Neural progenitor cell (in vitro differentiated cells): Measurements from ENCODE around the gene COMMD1. TPM values are rescaled to one million over a fixed set of nuclear protein-coding genes. Genes with fewer than 3 reads are reported as not detected.

Source experiments
- DNase-seq: peaks from one replicate; pipeline ENCODE4 v3.0.0-alpha.2; 2016; ENCODE audit warnings: low spot score
- H2AFZ ChIP-seq: fragments of 200-600 bp; sonication (generic); replicated peaks from 2 replicates; pipeline ENCODE4 v1.6.1; 2016; ENCODE audit warnings: antibody characterized with exemption
- H3F3A ChIP-seq: fragments of 200-600 bp; sonication (generic); 2 replicates; pipeline ENCODE4 v1.6.1; 2016; ENCODE audit warnings: antibody characterized with exemption, low read depth
- H3K27ac ChIP-seq: fragments of 200-600 bp; sonication (generic); 2 replicates; pipeline ENCODE4 v1.5.1; 2016; ENCODE audit warnings: mild to moderate bottlenecking
- H3K27me3 ChIP-seq: fragments of 200-600 bp; sonication (generic); 2 replicates; pipeline ENCODE4 v1.6.1; 2016; ENCODE audit warnings: mild to moderate bottlenecking, moderate library complexity
- H3K36me3 ChIP-seq: fragments of 200-600 bp; sonication (generic); 2 replicates; pipeline ENCODE4 v1.5.1; 2016
- H3K4me1 ChIP-seq: fragments of 200-600 bp; sonication (generic); 2 replicates; pipeline ENCODE4 v1.6.1; 2016; ENCODE audit warnings: mixed run types
- H3K4me2 ChIP-seq: fragments of 200-600 bp; sonication (generic); 2 replicates; pipeline ENCODE4 v1.6.1; 2016
- H3K4me3 ChIP-seq: fragments of 200-600 bp; sonication (generic); 2 replicates; pipeline ENCODE4 v1.5.1; 2016
- H3K79me2 ChIP-seq: fragments of 200-600 bp; sonication (generic); 2 replicates; pipeline ENCODE4 v1.6.1; 2016; ENCODE audit warnings: low read depth
- H3K9ac ChIP-seq: fragments of 200-600 bp; sonication (generic); 2 replicates; pipeline ENCODE4 v1.6.1; 2016
- H3K9me3 ChIP-seq: fragments of 200-600 bp; sonication (generic); 2 replicates; pipeline ENCODE4 v1.5.1; 2016; ENCODE audit warnings: low read depth
- H4K20me1 ChIP-seq: fragments of 200-600 bp; sonication (generic); 2 replicates; pipeline ENCODE4 v1.6.1; 2016; ENCODE audit warnings: low read depth
- H3K27ac Mint-ChIP-seq: 3 replicates; pipeline ENCODE4 v1.8.0; 2021; ENCODE audit warnings: mixed read lengths
- H3K27me3 Mint-ChIP-seq: 2 replicates; pipeline ENCODE4 v1.8.0; 2022; ENCODE audit warnings: low read depth, mild to moderate bottlenecking, inconsistent platforms, moderate library complexity, mixed read lengths; ENCODE audit not compliant: insufficient read depth
- H3K36me3 Mint-ChIP-seq: 3 replicates; pipeline ENCODE4 v1.8.0; 2021; ENCODE audit warnings: mixed read lengths
- H3K4me1 Mint-ChIP-seq: 3 replicates; pipeline ENCODE4 v1.8.0; 2021; ENCODE audit warnings: mixed read lengths
- H3K4me3 Mint-ChIP-seq: 3 replicates; pipeline ENCODE4 v1.8.0; 2021; ENCODE audit warnings: mild to moderate bottlenecking, moderate library complexity, mixed read lengths
- H3K9me3 Mint-ChIP-seq: 3 replicates; pipeline ENCODE4 v1.8.0; 2020; ENCODE audit warnings: mixed read lengths
- CTCF ChIP-seq: fragments of 200-600 bp; sonication (generic); IDR thresholded peaks from 2 replicates; pipeline ENCODE4 v1.5.1; 2017; ENCODE audit warnings: antibody characterized with exemption, mild to moderate bottlenecking
- EZH2 ChIP-seq: fragments of 200-600 bp; sonication (generic); IDR thresholded peaks from 2 replicates; pipeline ENCODE4 v1.6.1; 2017; ENCODE audit warnings: antibody characterized with exemption, mild to moderate bottlenecking, moderate library complexity
- EZH2phosphoT487 ChIP-seq: fragments of 200-600 bp; sonication (generic); IDR thresholded peaks from 2 replicates; pipeline ENCODE4 v1.6.1; 2017; ENCODE audit warnings: antibody characterized with exemption
- total RNA-seq: library from RNA; depleted of rRNA; stranded (reverse); fragments of >200 nt; gene quantifications from 2 replicates; pipeline ENCODE4 v1.2.3, GENCODE V29; 2015; ENCODE audit warnings: low replicate concordance

COMMD1 gene
- total RNA-seq, 1 donor from 2014 or later = 26.7 TPM

- Histone ChIP-seq H3K4me3 (no peak overlapping the region), H3K27ac (no peak overlapping the region), H3K4me1 (peaks cover 17% of the 10 kb centered on the region), H3K27me3 (no peaks in the 10 kb centered on the region), H3K9ac (no peak overlapping the region), H3K9me3 (no peaks in the 10 kb centered on the region), H3K36me3 (no peaks in the 10 kb centered on the region), H4K20me1 (no peaks in the 10 kb centered on the region), H3K4me2 (no peak overlapping the region), H3K79me2 (no peaks in the 10 kb centered on the region), H3F3A (peaks cover 4% of the 10 kb centered on the region), H2AFZ (no peak overlapping the region)
- DNase-seq = no peak
- Mint-ChIP-seq H3K4me1 (peaks cover 23% of the 10 kb centered on the region), H3K27ac (no peak overlapping the region), H3K36me3 (no peaks in the 10 kb centered on the region), H3K4me3 (no peak overlapping the region), H3K9me3 (no peaks in the 10 kb centered on the region), H3K27me3 (no peaks in the 10 kb centered on the region)
- no peak for TF ChIP-seq EZH2
Observed at GRCh38 chr2:62110415-62111025, 205.0 kb downstream of the COMMD1 start.

- Mint-ChIP-seq H3K4me1 (peaks cover 23% of the 10 kb centered on the region), H3K9me3 (no peaks in the 10 kb centered on the region), H3K4me3 (no peak overlapping the region), H3K27me3 (no peaks in the 10 kb centered on the region), H3K36me3 (no peaks in the 10 kb centered on the region), H3K27ac (no peak overlapping the region)
- no peak overlapping the region for H2AFZ ChIP-seq
- no peak overlapping the region for H3K9ac ChIP-seq
- H3K27ac ChIP-seq = peak overlapping the region; percentile 10
- H4K20me1 ChIP-seq = no peaks in the 10 kb centered on the region
- no peaks in the 10 kb centered on the region for H3K79me2 ChIP-seq
- H3K4me1 ChIP-seq = peaks cover 13% of the 10 kb centered on the region
- no peaks in the 10 kb centered on the region for H3K36me3 ChIP-seq
- TF ChIP-seq EZH2phosphoT487 (no peak), CTCF (no peak), EZH2 (no peak)
- no peak overlapping the region for H3K4me3 ChIP-seq
- no peaks in the 10 kb centered on the region for H3K9me3 ChIP-seq
- peaks cover 4% of the 10 kb centered on the region for H3F3A ChIP-seq
- DNase-seq = peak; percentile 26
- peak overlapping the region; percentile 16 for H3K4me2 ChIP-seq
- H3K27me3 ChIP-seq = no peaks in the 10 kb centered on the region
Observed at GRCh38 chr2:62112179-62112578, 206.7 kb downstream of the COMMD1 start.

GRCh38 chr2:62114564-62114963 is 209.1 kb downstream of the COMMD1 start:
- H3K9me3 Mint-ChIP-seq = no peaks in the 10 kb centered on the region
- no peaks in the 10 kb centered on the region for H3K36me3 Mint-ChIP-seq
- no peaks in the 10 kb centered on the region for H4K20me1 ChIP-seq
- peaks cover 32% of the 10 kb centered on the region for H3K4me1 Mint-ChIP-seq
- no peaks in the 10 kb centered on the region for H3K9me3 ChIP-seq
- H3K27ac Mint-ChIP-seq = no peak overlapping the region
- no peak overlapping the region for H3K9ac ChIP-seq
- no peak overlapping the region for H3K4me3 Mint-ChIP-seq
- H3K4me2 ChIP-seq = no peak overlapping the region
- no peak for TF ChIP-seq CTCF
- TF ChIP-seq EZH2phosphoT487 = no peak
- TF ChIP-seq EZH2 = no peak
- no peaks in the 10 kb centered on the region for H3K27me3 ChIP-seq
- peaks cover 2% of the 10 kb centered on the region for H3K27me3 Mint-ChIP-seq
- H2AFZ ChIP-seq = no peak overlapping the region
- H3K79me2 ChIP-seq = no peaks in the 10 kb centered on the region
- no peak overlapping the region for H3K27ac ChIP-seq
- no peaks in the 10 kb centered on the region for H3K36me3 ChIP-seq
- peaks cover 4% of the 10 kb centered on the region for H3F3A ChIP-seq
- no peak overlapping the region for H3K4me3 ChIP-seq
- peaks cover 16% of the 10 kb centered on the region for H3K4me1 ChIP-seq
- DNase-seq = no peak

GRCh38 chr2:62116983-62117382 is 211.5 kb downstream of the COMMD1 start:
- no peak overlapping the region for H3K4me3 Mint-ChIP-seq
- H3K9me3 Mint-ChIP-seq = no peaks in the 10 kb centered on the region
- H3K79me2 ChIP-seq = no peaks in the 10 kb centered on the region
- H4K20me1 ChIP-seq = no peaks in the 10 kb centered on the region
- no peak overlapping the region for H3K9ac ChIP-seq
- no peak for DNase-seq
- H3K4me1 ChIP-seq = peaks cover 11% of the 10 kb centered on the region
- no peak overlapping the region for H3K27ac Mint-ChIP-seq
- H3F3A ChIP-seq = peaks cover 3% of the 10 kb centered on the region
- H3K4me2 ChIP-seq = no peak overlapping the region
- TF ChIP-seq EZH2 = no peak
- no peak for TF ChIP-seq EZH2phosphoT487
- TF ChIP-seq CTCF = no peak
- H3K9me3 ChIP-seq = no peaks in the 10 kb centered on the region
- peaks cover 2% of the 10 kb centered on the region for H3K27me3 Mint-ChIP-seq
- H3K4me1 Mint-ChIP-seq = peaks cover 26% of the 10 kb centered on the region
- H3K27me3 ChIP-seq = no peaks in the 10 kb centered on the region
- H3K36me3 Mint-ChIP-seq = no peaks in the 10 kb centered on the region
- no peak overlapping the region for H2AFZ ChIP-seq
- H3K4me3 ChIP-seq = no peak overlapping the region
- H3K36me3 ChIP-seq = no peaks in the 10 kb centered on the region
- no peak overlapping the region for H3K27ac ChIP-seq
